ENCODE data around the gene PICK1.

- TF ChIP-seq CTCF (conservative IDR thresholded peaks at IDR 0.05) (no peak), ZFX (IDR thresholded peaks at IDR 0.05) (no peak)
These were observed 17.2 kb downstream of the PICK1 start for GRCh38 chr22:38074181-38075104.
